SU-DHL-6 (cell line): Measurements from ENCODE around the gene PLXNA2.

Experiments
- H2AFZ ChIP-seq: fragments of 200-600 bp; sonication (generic); 2 replicates; pipeline ENCODE4 v1.6.1; 2014; ENCODE audit warnings: low read depth, mild to moderate bottlenecking, moderate library complexity, mixed read lengths, antibody characterized with exemption, low read length; ENCODE audit not compliant: severe bottlenecking
- H3F3A ChIP-seq: fragments of 200-600 bp; shearing (Covaris generic); 2 replicates; pipeline ENCODE4 v1.6.0; 2016; ENCODE audit warnings: antibody characterized with exemption, mild to moderate bottlenecking; ENCODE audit not compliant: insufficient read depth
- H3K27ac ChIP-seq: fragments of 200-600 bp; sonication (generic); 2 replicates; pipeline ENCODE4 v1.5.1; 2016; ENCODE audit warnings: low read depth, mild to moderate bottlenecking, low read length, moderate library complexity, mixed read lengths
- H3K27me3 ChIP-seq: fragments of 200-600 bp; sonication (generic), shearing (Covaris generic); 2 replicates; pipeline ENCODE4 v1.6.0; 2014; ENCODE audit warnings: mild to moderate bottlenecking, low read length
- H3K36me3 ChIP-seq: fragments of 200-600 bp; sonication (generic); 2 replicates; pipeline ENCODE4 v1.6.1; 2014; ENCODE audit warnings: mild to moderate bottlenecking, low read length, mixed read lengths
- H3K4me2 ChIP-seq: fragments of 300-600, 200-600 bp; shearing (Covaris generic), sonication (generic); 2 replicates; pipeline ENCODE4 v1.6.0; 2014; ENCODE audit warnings: low read length, low read depth, mild to moderate bottlenecking; ENCODE audit not compliant: poor library complexity, severe bottlenecking
- H3K4me3 ChIP-seq: fragments of 200-600 bp; sonication (generic); 2 replicates; pipeline ENCODE4 v1.5.1; 2014; ENCODE audit warnings: antibody characterized with exemption, low read length, mild to moderate bottlenecking, mixed read lengths; ENCODE audit not compliant: insufficient read depth, poor library complexity, severe bottlenecking
- H3K79me2 ChIP-seq: fragments of 200-600 bp; sonication (generic); 2 replicates; pipeline ENCODE4 v1.6.1; 2014; ENCODE audit warnings: mild to moderate bottlenecking, low read length, moderate library complexity; ENCODE audit not compliant: insufficient read depth
- H3K9ac ChIP-seq: fragments of 200-600 bp; sonication (generic); 2 replicates; pipeline ENCODE4 v1.7.0; 2014; ENCODE audit warnings: mild to moderate bottlenecking, low read length
- H3K9me2 ChIP-seq: fragments of 200-600 bp; sonication (generic); replicated peaks from 2 replicates; pipeline ENCODE4 v1.6.1; 2014; ENCODE audit warnings: low read length; ENCODE audit not compliant: insufficient read depth
- H3K9me3 ChIP-seq: fragments of 200-600 bp; sonication (generic); 2 replicates; pipeline ENCODE4 v1.6.1; 2014; ENCODE audit warnings: low read length, mixed read lengths; ENCODE audit not compliant: insufficient read depth
- H4K20me1 ChIP-seq: fragments of 200-600 bp; sonication (generic); 2 replicates; pipeline ENCODE4 v1.6.1; 2014; ENCODE audit warnings: low read depth, mild to moderate bottlenecking, antibody characterized with exemption, low read length, moderate library complexity, mixed read lengths
- EZH2phosphoT487 ChIP-seq: fragments of 200-600 bp; sonication (generic), shearing (Covaris generic); conservative IDR thresholded peaks from 2 replicates; pipeline ENCODE4 v1.6.1; 2018; ENCODE audit warnings: mild to moderate bottlenecking, antibody characterized with exemption, low read length, moderate library complexity, mixed read lengths
- TF ChIP-seq, protein P1 (sequence below): fragments of 200-600 bp; sonication (generic); IDR thresholded peaks from one replicate; pipeline ENCODE4 v1.5.1; 2017; ENCODE audit warnings: antibody characterized with exemption, mild to moderate bottlenecking, low read length, moderate library complexity; ENCODE audit not compliant: insufficient read depth, poor library complexity, severe bottlenecking

Gene PLXNA2

GRCh38 chr1:208179263-208179816 lies 64.8 kb downstream of the PLXNA2 start:
- Histone ChIP-seq H3K9ac (no peak overlapping the region), H3K36me3 (no peaks in the 10 kb centered on the region), H4K20me1 (no peaks in the 10 kb centered on the region), H3K9me3 (no peaks in the 10 kb centered on the region), H3K27me3 (no peaks in the 10 kb centered on the region), H3K9me2 (no peaks in the 10 kb centered on the region), H3K4me2 (no peak overlapping the region), H3K79me2 (no peaks in the 10 kb centered on the region), H3K4me3 (no peak overlapping the region), H3F3A (no peaks in the 10 kb centered on the region), H3K27ac (no peak overlapping the region), H2AFZ (no peak overlapping the region)
- TF ChIP-seq EZH2phosphoT487, result no peak
- TF ChIP-seq, protein P1, sequence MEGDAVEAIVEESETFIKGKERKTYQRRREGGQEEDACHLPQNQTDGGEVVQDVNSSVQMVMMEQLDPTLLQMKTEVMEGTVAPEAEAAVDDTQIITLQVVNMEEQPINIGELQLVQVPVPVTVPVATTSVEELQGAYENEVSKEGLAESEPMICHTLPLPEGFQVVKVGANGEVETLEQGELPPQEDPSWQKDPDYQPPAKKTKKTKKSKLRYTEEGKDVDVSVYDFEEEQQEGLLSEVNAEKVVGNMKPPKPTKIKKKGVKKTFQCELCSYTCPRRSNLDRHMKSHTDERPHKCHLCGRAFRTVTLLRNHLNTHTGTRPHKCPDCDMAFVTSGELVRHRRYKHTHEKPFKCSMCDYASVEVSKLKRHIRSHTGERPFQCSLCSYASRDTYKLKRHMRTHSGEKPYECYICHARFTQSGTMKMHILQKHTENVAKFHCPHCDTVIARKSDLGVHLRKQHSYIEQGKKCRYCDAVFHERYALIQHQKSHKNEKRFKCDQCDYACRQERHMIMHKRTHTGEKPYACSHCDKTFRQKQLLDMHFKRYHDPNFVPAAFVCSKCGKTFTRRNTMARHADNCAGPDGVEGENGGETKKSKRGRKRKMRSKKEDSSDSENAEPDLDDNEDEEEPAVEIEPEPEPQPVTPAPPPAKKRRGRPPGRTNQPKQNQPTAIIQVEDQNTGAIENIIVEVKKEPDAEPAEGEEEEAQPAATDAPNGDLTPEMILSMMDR, result no peak

DNA sequence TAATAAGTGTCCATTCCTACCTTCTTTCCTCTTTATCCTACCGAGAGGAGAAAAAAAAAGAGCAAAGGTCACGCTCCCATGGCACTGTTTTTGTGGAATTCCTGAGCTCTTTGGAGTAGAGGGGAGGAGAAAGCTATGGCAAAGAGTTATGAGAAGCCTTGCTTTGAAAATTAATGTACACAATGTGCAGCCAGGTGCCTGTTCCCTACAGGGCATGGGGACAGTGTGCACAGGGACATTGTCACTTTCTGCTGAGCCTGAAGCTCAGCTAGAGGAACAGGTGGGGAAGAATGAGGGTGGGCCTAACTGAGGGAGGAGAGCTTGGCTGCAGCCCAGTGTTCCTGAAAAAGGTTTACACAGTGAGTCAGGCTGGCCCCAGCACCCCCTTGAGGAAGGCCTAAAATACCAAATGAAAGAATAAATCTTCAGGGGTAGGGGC lies 66.1 kb downstream of the PLXNA2 start:
- H3K9ac ChIP-seq, result no peak overlapping the region
- H3K4me2 ChIP-seq, result no peak overlapping the region

GRCh38 chr1:208177656-208178055 lies 66.5 kb downstream of the PLXNA2 start:
- Histone ChIP-seq H3F3A (no peaks in the 10 kb centered on the region), H3K9me2 (no peaks in the 10 kb centered on the region), H3K27me3 (no peaks in the 10 kb centered on the region), H3K9me3 (no peaks in the 10 kb centered on the region), H3K9ac (no peak overlapping the region), H3K27ac (no peak overlapping the region), H3K79me2 (no peaks in the 10 kb centered on the region), H3K4me2 (no peak overlapping the region), H4K20me1 (no peaks in the 10 kb centered on the region), H3K36me3 (no peaks in the 10 kb centered on the region), H3K4me3 (no peak overlapping the region), H2AFZ (no peak overlapping the region)
- TF ChIP-seq, protein P1, result no peak
- no peak for TF ChIP-seq EZH2phosphoT487

More for the DNA sequence above, 66.1 kb downstream of the PLXNA2 start:
- TF ChIP-seq, protein P1, result no peak
- TF ChIP-seq EZH2phosphoT487, result no peak
- Histone ChIP-seq H4K20me1 (no peaks in the 10 kb centered on the region), H3F3A (no peaks in the 10 kb centered on the region), H2AFZ (no peak overlapping the region), H3K4me3 (no peak overlapping the region), H3K36me3 (no peaks in the 10 kb centered on the region), H3K27me3 (no peaks in the 10 kb centered on the region), H3K79me2 (no peaks in the 10 kb centered on the region), H3K9me2 (no peaks in the 10 kb centered on the region), H3K9me3 (no peaks in the 10 kb centered on the region), H3K27ac (no peak overlapping the region)
